H9 (cell line): ENCODE results near the gene FOXI2. TPM values are rescaled to one million over a fixed set of nuclear protein-coding genes. Genes with fewer than 3 reads are reported as not detected.

Experiments
- DNase-seq: peaks from one replicate; pipeline ENCODE4 v3.0.0-alpha.2; 2017
- H2AFZ ChIP-seq: one replicate; pipeline ENCODE4 v1.6.1; 2013; ENCODE audit warnings: mild to moderate bottlenecking, low read length, control low read depth, moderate library complexity
- H2AK5ac ChIP-seq: 2 replicates; pipeline ENCODE4 v1.6.1; 2013; ENCODE audit warnings: low read length, control low read depth, mixed read lengths; ENCODE audit not compliant: insufficient read length
- H2BK120ac ChIP-seq: one replicate; pipeline ENCODE4 v1.6.1; 2013; ENCODE audit warnings: low read depth, mild to moderate bottlenecking, low read length, control low read depth, inconsistent platforms; ENCODE audit not compliant: poor library complexity, severe bottlenecking
- H2BK12ac ChIP-seq: 2 replicates; pipeline ENCODE4 v1.6.1; 2013; ENCODE audit warnings: low read length, control low read depth, mixed read lengths, low read depth; ENCODE audit not compliant: insufficient read length
- H2BK15ac ChIP-seq: 2 replicates; pipeline ENCODE4 v1.6.1; 2013; ENCODE audit warnings: low read depth, low read length, control low read depth
- H2BK20ac ChIP-seq: one replicate; pipeline ENCODE4 v1.6.1; 2013; ENCODE audit warnings: low read depth, mild to moderate bottlenecking, low read length, control low read depth, inconsistent platforms; ENCODE audit not compliant: poor library complexity, severe bottlenecking
- H2BK5ac ChIP-seq: 2 replicates; pipeline ENCODE4 v1.6.1; 2013; ENCODE audit warnings: low read length, control low read depth, mixed read lengths; ENCODE audit not compliant: insufficient read length
- H3K14ac ChIP-seq: 2 replicates; pipeline ENCODE4 v1.6.1; 2013; ENCODE audit warnings: low read length, control low read depth; ENCODE audit not compliant: insufficient read depth
- H3K18ac ChIP-seq: 2 replicates; pipeline ENCODE4 v1.6.1; 2013; ENCODE audit warnings: low read depth, mild to moderate bottlenecking, mixed read lengths, low read length, control low read depth; ENCODE audit not compliant: insufficient read length
- H3K23ac ChIP-seq: 2 replicates; pipeline ENCODE4 v1.6.1; 2013; ENCODE audit warnings: low read length, control low read depth, mixed read lengths, low read depth; ENCODE audit not compliant: insufficient read length
- H3K23me2 ChIP-seq: 2 replicates; pipeline ENCODE4 v1.6.1; 2013; ENCODE audit warnings: low read depth, mild to moderate bottlenecking, mixed read lengths, low read length, control low read depth; ENCODE audit not compliant: insufficient read length, poor library complexity, severe bottlenecking
- H3K27ac ChIP-seq: 2 replicates; pipeline ENCODE4 v1.5.1; 2013; ENCODE audit warnings: low read length, control low read depth, mixed read lengths, low read depth; ENCODE audit not compliant: insufficient read length
- H3K27me3 ChIP-seq: 2 replicates; pipeline ENCODE4 v1.6.1; 2013; ENCODE audit warnings: low read length, control low read depth, inconsistent platforms; ENCODE audit not compliant: insufficient read depth
- H3K4ac ChIP-seq: 2 replicates; pipeline ENCODE4 v1.6.1; 2013; ENCODE audit warnings: low read depth, mild to moderate bottlenecking, control low read depth, inconsistent platforms, low read length, moderate library complexity
- H3K4me1 ChIP-seq: 2 replicates; pipeline ENCODE4 v1.6.1; 2013; ENCODE audit warnings: low read length, control low read depth, inconsistent platforms; ENCODE audit not compliant: insufficient read depth
- H3K4me2 ChIP-seq: 2 replicates; pipeline ENCODE4 v1.6.1; 2013; ENCODE audit warnings: low read length, control low read depth, mixed read lengths; ENCODE audit not compliant: insufficient read length, insufficient read depth
- H3K56ac ChIP-seq: 2 replicates; pipeline ENCODE4 v1.6.1; 2013; ENCODE audit warnings: low read depth, mild to moderate bottlenecking, mixed read lengths, low read length, control low read depth; ENCODE audit not compliant: insufficient read length
- H3K79me1 ChIP-seq: 2 replicates; pipeline ENCODE4 v1.6.1; 2013; ENCODE audit warnings: low read depth, mild to moderate bottlenecking, moderate library complexity, low read length, control low read depth, inconsistent platforms; ENCODE audit not compliant: insufficient read depth, poor library complexity, severe bottlenecking
- H3K79me2 ChIP-seq: 2 replicates; pipeline ENCODE4 v1.6.1; 2013; ENCODE audit warnings: low read length, control low read depth, inconsistent platforms; ENCODE audit not compliant: insufficient read depth
- H3K9ac ChIP-seq: 2 replicates; pipeline ENCODE4 v1.6.1; 2013; ENCODE audit warnings: low read length, control low read depth, mixed read lengths; ENCODE audit not compliant: insufficient read length; ENCODE audit errors: extremely low read depth
- H3K9me3 ChIP-seq: one replicate; pipeline ENCODE4 v1.6.1; 2013; ENCODE audit warnings: low read depth, low read length, inconsistent platforms; ENCODE audit not compliant: control insufficient read depth
- H3T11ph ChIP-seq: one replicate; pipeline ENCODE4 v1.6.1; 2013; ENCODE audit warnings: mild to moderate bottlenecking, low read length, control low read depth, inconsistent platforms
- H4K20me1 ChIP-seq: one replicate; pipeline ENCODE4 v1.6.1; 2013; ENCODE audit not compliant: control insufficient read depth, insufficient read length, insufficient read depth
- H4K5ac ChIP-seq: 2 replicates; pipeline ENCODE4 v1.6.1; 2013; ENCODE audit warnings: low read depth, mild to moderate bottlenecking, mixed read lengths, low read length, control low read depth; ENCODE audit not compliant: insufficient read length
- H4K8ac ChIP-seq: replicated peaks from 2 replicates; pipeline ENCODE4 v1.6.1; 2013; ENCODE audit warnings: low read length, control low read depth, mixed read lengths, low read depth; ENCODE audit not compliant: insufficient read length
- H4K91ac ChIP-seq: 2 replicates; pipeline ENCODE4 v1.6.1; 2013; ENCODE audit warnings: low read depth, mild to moderate bottlenecking, moderate library complexity, mixed read lengths, low read length, control low read depth; ENCODE audit not compliant: insufficient read length
- H3K27ac Mint-ChIP-seq, 3 experiments: 2 replicates in 2 of 3; 3 replicates in 1 of 3; pipeline ENCODE4 v1.8.0; 2020 to 2021; ENCODE audit warnings: mixed read lengths in 3 of 3, mild to moderate bottlenecking in 1 of 3, moderate library complexity in 1 of 3
- H3K27me3 Mint-ChIP-seq: 2 replicates; pipeline ENCODE4 v1.8.0; 2021; ENCODE audit warnings: low read depth, mild to moderate bottlenecking, moderate library complexity, mixed read lengths
- H3K36me3 Mint-ChIP-seq, 3 experiments: 2 replicates in 2 of 3; 3 replicates in 1 of 3; pipeline ENCODE4 v1.8.0; 2020 to 2021; ENCODE audit warnings: low read depth in 3 of 3, mixed read lengths in 3 of 3; ENCODE audit not compliant: insufficient read depth in 1 of 3
- H3K4me1 Mint-ChIP-seq, 2 experiments: 2 replicates each; pipeline ENCODE4 v1.8.0; 2020; ENCODE audit warnings: mixed read lengths in 2 of 2
- H3K4me3 Mint-ChIP-seq, 2 experiments: 2 replicates in 1 of 2; 3 replicates in 1 of 2; pipeline ENCODE4 v1.8.0; 2020 to 2021; ENCODE audit warnings: mild to moderate bottlenecking in 2 of 2, mixed read lengths in 2 of 2, moderate library complexity in 1 of 2
- H3K9me3 Mint-ChIP-seq, 2 experiments: 2 replicates in 1 of 2; 3 replicates in 1 of 2; pipeline ENCODE4 v1.8.0; 2020; ENCODE audit warnings: mild to moderate bottlenecking in 2 of 2, mixed read lengths in 2 of 2, moderate library complexity in 1 of 2
- WGBS: extraction: QIAGEN DNeasy Blood & Tissue Kit; methylation state at CpG from one replicate; pipeline ENCODE4 v1.1.7; 2013; ENCODE audit warnings: missing lambda C conversion rate, low lambda C conversion rate, mixed read lengths; ENCODE audit not compliant: insufficient read length; ENCODE audit errors: extremely low coverage; 5-methylcytosine and 5-hydroxymethylcytosine counted together
- long read RNA-seq: library from polyadenylated mRNA; unstranded; transcript quantifications from one replicate; pipeline ENCODE4 v2.0.0, GENCODE V29; 2020
- total RNA-seq: library from RNA; stranded (reverse); gene quantifications from 2 replicates; pipeline ENCODE4 v1.2.1, GENCODE V29; 2021
- TF ChIP-seq, protein P1 (sequence below): fragments of 200-600 bp; sonication (generic); conservative IDR thresholded peaks from 3 replicates; pipeline ENCODE4 v1.8.0; 2021; ENCODE audit warnings: antibody characterized with exemption, mild to moderate bottlenecking

Gene FOXI2
- total RNA-seq = 0.29 and 0.42 TPM in 2 replicates
- long read RNA-seq = 0 reads

DNA sequence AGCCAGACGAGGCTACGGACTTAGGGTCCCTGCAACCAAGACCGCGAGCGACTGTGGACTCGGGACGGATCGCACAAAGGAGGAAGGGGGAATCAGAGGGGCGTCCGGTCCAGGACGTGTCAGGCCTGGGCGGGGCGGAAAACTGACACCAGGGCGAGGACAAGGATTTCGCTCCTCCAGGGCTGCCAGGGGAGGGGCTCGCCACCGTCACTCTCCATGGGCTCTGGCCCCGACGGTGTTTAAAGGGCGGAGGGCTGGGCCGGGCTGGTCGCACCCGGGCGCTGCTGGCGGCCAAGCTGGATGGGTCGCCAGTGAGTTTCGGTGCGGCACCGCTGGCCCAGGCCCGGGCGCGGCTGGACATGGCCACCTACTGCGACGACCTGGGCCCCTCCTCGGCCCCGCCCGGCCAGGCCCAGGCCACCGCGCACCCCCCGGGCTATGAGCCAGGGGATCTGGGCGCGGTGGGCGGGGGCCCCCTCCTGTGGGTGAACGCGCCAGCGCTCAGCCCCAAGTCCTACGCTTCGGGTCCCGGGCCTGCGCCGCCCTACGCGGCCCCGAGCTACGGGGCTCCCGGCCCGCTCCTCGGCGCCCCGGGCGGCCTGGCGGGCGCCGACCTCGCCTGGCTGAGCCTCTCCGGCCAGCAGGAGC, at the start of gene FOXI2:
FOXI2 (plus strand) TSS at position 271 of the 648 bp plus-strand sequence; CDS start at position 360, 89 bp downstream.
- Histone ChIP-seq H4K20me1 (no peaks in the 10 kb centered on the region), H3K56ac (no peak within 1 kb of the TSS), H2BK20ac (no peak within 1 kb of the TSS), H3K9me3 (no peaks in the 10 kb centered on the region), H3K4me1 (peaks cover 6% of the 10 kb centered on the region; the same call in 1 of the 2 replicates), H3K14ac (no peak within 1 kb of the TSS), H4K91ac (no peak within 1 kb of the TSS), H2AFZ (no peak within 1 kb of the TSS), H3K9ac (no peak within 1 kb of the TSS), H3T11ph (no peak within 1 kb of the TSS), H3K23me2 (peaks cover 21% of the 10 kb centered on the region), H2BK5ac (no peak within 1 kb of the TSS), H3K4me2 (peak within 1 kb of the TSS; percentile 44), H3K27ac (no peak within 1 kb of the TSS), H3K4ac (no peak within 1 kb of the TSS), H3K27me3 (peaks cover 46% of the 10 kb centered on the region), H3K79me1 (no peaks in the 10 kb centered on the region), H3K18ac (no peak within 1 kb of the TSS), H2BK120ac (no peak within 1 kb of the TSS), H2BK15ac (no peak within 1 kb of the TSS), H3K23ac (no peak within 1 kb of the TSS), H2BK12ac (no peak within 1 kb of the TSS), H4K5ac (no peak within 1 kb of the TSS), H2AK5ac (no peak within 1 kb of the TSS), H3K79me2 (no peaks in the 10 kb centered on the region), H4K8ac (no peak within 1 kb of the TSS)
- Mint-ChIP-seq H3K27ac (no peak within 1 kb of the TSS), H3K36me3 (no peaks in the 10 kb centered on the region; a peak in 1 of 7 replicates), H3K4me3 (peak within 1 kb of the TSS; percentile 62 to 81), H3K4me1 (peaks cover 20 to 33% of the 10 kb centered on the region in 2 experiments), H3K9me3 (peaks cover 0 to 3% of the 10 kb centered on the region in 2 experiments; a peak in 1 of 5 replicates), H3K27me3 (peaks cover 92% of the 10 kb centered on the region)
- peak; percentile 91 for DNase-seq
- TF ChIP-seq, protein P1, sequence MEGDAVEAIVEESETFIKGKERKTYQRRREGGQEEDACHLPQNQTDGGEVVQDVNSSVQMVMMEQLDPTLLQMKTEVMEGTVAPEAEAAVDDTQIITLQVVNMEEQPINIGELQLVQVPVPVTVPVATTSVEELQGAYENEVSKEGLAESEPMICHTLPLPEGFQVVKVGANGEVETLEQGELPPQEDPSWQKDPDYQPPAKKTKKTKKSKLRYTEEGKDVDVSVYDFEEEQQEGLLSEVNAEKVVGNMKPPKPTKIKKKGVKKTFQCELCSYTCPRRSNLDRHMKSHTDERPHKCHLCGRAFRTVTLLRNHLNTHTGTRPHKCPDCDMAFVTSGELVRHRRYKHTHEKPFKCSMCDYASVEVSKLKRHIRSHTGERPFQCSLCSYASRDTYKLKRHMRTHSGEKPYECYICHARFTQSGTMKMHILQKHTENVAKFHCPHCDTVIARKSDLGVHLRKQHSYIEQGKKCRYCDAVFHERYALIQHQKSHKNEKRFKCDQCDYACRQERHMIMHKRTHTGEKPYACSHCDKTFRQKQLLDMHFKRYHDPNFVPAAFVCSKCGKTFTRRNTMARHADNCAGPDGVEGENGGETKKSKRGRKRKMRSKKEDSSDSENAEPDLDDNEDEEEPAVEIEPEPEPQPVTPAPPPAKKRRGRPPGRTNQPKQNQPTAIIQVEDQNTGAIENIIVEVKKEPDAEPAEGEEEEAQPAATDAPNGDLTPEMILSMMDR = no peak
- WGBS = no CpG with 5 or more reads among the region's 66 CpGs
